ENCODE results near the gene IL24. TPM values are rescaled to one million over a fixed set of nuclear protein-coding genes. Genes with fewer than 3 reads are reported as not detected.

The IL24 gene
- total RNA-seq, 4 donors from 2014 or later, result not detected

DNA sequence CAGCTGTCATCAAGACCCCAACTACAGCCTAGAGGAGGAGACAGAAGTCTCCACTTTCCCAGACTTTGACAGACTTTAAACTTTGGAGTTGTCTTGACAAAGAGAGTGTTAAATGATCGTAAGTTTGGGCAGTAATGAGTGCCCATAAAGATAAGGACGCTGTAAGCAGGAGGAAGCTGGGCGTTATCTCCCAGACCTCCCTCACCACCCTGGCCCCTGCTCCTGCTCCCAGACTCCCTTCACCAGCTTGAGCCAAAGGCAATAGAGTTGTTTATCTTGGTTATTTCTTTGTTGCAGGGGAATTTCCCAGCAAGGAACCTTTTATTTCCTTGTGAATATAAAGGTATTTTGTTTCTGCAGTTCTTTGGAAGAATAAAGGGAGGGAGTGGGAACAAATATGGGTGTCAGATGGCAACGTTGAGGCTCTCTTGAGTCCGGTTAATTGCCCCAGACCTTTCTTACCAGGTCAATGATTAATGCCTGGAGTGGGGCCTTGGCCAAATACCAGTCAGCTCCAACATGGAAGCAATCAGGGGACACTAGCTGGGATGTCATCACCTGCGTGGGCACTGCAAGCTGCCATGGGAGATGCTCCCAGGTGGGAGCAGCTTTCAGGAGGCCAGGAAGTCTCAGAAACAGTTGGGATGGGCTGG lies 44.6 kb downstream of the IL24 start:
- intact Hi-C loops (cut with DNase I; ENCODE audit: low total_unique reads), result no loop called here

DNA sequence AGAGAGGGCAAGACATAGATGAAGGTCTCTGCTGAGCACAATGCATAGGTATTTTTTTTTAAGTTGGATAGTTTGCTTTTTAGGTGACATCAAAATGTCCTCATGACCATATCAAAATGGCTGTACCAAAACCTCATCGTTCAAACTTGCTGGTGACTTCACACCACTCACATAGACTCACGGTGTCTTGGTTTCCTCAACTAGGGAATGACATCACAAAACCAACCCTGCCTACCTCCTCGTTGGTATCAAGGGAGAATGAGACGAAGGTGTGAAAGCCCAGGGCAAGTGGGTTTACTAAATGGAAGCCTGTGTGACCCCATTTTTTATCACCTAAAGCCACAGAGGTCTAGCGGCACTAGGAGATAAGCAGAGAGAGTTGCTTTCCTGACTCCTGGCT lies 47.5 kb downstream of the IL24 start:
- peaks cover 7 to 56% (median 43%) of the 10 kb centered on the region in 4 donors for H3K4me1 ChIP-seq
- no peaks in the 10 kb centered on the region for H3K27me3 ChIP-seq
- H3K9me3 ChIP-seq, result no peaks in the 10 kb centered on the region
- no peak for TF ChIP-seq POLR2AphosphoS5 (IDR thresholded peaks at IDR 0.05)
- TF ChIP-seq, protein P1, sequence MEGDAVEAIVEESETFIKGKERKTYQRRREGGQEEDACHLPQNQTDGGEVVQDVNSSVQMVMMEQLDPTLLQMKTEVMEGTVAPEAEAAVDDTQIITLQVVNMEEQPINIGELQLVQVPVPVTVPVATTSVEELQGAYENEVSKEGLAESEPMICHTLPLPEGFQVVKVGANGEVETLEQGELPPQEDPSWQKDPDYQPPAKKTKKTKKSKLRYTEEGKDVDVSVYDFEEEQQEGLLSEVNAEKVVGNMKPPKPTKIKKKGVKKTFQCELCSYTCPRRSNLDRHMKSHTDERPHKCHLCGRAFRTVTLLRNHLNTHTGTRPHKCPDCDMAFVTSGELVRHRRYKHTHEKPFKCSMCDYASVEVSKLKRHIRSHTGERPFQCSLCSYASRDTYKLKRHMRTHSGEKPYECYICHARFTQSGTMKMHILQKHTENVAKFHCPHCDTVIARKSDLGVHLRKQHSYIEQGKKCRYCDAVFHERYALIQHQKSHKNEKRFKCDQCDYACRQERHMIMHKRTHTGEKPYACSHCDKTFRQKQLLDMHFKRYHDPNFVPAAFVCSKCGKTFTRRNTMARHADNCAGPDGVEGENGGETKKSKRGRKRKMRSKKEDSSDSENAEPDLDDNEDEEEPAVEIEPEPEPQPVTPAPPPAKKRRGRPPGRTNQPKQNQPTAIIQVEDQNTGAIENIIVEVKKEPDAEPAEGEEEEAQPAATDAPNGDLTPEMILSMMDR (IDR thresholded peaks at IDR 0.05), result no peak
- no peak for TF ChIP-seq POLR2A (IDR thresholded peaks at IDR 0.05)
- TF ChIP-seq EP300 (IDR thresholded peaks at IDR 0.05; ENCODE audit: low read depth), result no peak
- H3K36me3 ChIP-seq, result no peaks in the 10 kb centered on the region
- H3K4me3 ChIP-seq, result peak overlapping the region; percentile 25 to 53 (median 46)
- DNase-seq, result no peak
- H3K27ac ChIP-seq, result peak overlapping the region; percentile 82 to 89 (median 83)
- intact Hi-C loops (cut with DNase I; ENCODE audit: low total_unique reads), result no loop called here
- 40 to 47% methylated on average over 1 to 5 of the region's 5 CpGs for WGBS, 2 donors (ENCODE audit: low coverage in 1 of 2)
- in situ Hi-C loops (cut with MboI; ENCODE audit: low pct_ligation_motif_present in 1 of 4, low pct_unique_long_range_greater_than_20kb in 1 of 4, low sequenced_read_pairs in 3 of 4), result no loop called here

More for the DNA sequence above, 44.6 kb downstream of the IL24 start:
- Histone ChIP-seq H3K27ac (peak overlapping the region; percentile 82 to 89 (median 83)), H3K4me3 (peak overlapping the region in 2 of 4 donors; percentile 10 to 30), H3K36me3 (no peaks in the 10 kb centered on the region), H3K4me1 (peaks cover 3 to 45% (median 24%) of the 10 kb centered on the region in 4 donors), H3K27me3 (no peaks in the 10 kb centered on the region), H3K9me3 (no peaks in the 10 kb centered on the region)
- in situ Hi-C loops (cut with MboI; ENCODE audit: low pct_ligation_motif_present in 1 of 4, low pct_unique_long_range_greater_than_20kb in 1 of 4, low sequenced_read_pairs in 3 of 4), result no loop called here
- WGBS, 2 donors (ENCODE audit: low coverage in 1 of 2), result 27 to 44% methylated on average over 3 to 6 of the region's 6 CpGs
- peak; percentile 83 for DNase-seq
- TF ChIP-seq POLR2AphosphoS5 (IDR thresholded peaks at IDR 0.05), result peak in 2 of 3 donors; percentile 56 to 78
- peak; percentile 14 for TF ChIP-seq EP300 (IDR thresholded peaks at IDR 0.05; ENCODE audit: low read depth)
- TF ChIP-seq POLR2A (IDR thresholded peaks at IDR 0.05), result no peak
- TF ChIP-seq, protein P1 (IDR thresholded peaks at IDR 0.05), result no peak

DNA sequence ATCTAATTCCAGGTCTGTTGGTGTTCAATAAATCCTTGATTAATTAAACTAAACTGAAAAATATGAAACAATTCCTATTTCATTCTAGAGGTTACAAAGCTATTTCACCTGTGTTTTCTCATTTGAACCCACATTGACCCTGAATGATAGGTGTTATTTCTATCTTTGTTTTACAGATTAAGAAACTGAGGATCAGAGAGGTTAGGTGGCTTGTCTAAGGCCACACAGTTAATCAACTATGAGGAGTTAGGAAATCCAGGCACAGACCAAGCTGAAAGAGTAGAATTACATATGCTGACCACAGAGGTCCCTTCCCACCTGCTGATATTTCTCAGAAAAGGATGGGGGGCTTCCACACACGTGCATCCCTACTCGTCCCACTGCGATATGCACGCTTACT lies 48.5 kb downstream of the IL24 start:
- WGBS, 2 donors (ENCODE audit: low coverage in 1 of 2), result 68% methylated on average over 4 of the region's 4 CpGs; no CpG with 5 or more reads in 1 of the 2 donors
- Histone ChIP-seq H3K27me3 (no peaks in the 10 kb centered on the region), H3K9me3 (no peaks in the 10 kb centered on the region), H3K27ac (peak overlapping the region; percentile 82 to 89 (median 83)), H3K4me1 (peaks cover 7 to 53% (median 36%) of the 10 kb centered on the region in 4 donors), H3K36me3 (no peaks in the 10 kb centered on the region), H3K4me3 (peak overlapping the region; percentile 25 to 53 (median 46))
- in situ Hi-C loops (cut with MboI; ENCODE audit: low pct_ligation_motif_present in 1 of 4, low pct_unique_long_range_greater_than_20kb in 1 of 4, low sequenced_read_pairs in 3 of 4), result no loop called here
- intact Hi-C loops (cut with DNase I; ENCODE audit: low total_unique reads), result no loop called here
- no peak for TF ChIP-seq POLR2AphosphoS5 (IDR thresholded peaks at IDR 0.05)
- TF ChIP-seq EP300 (IDR thresholded peaks at IDR 0.05; ENCODE audit: low read depth), result no peak
- TF ChIP-seq POLR2A (IDR thresholded peaks at IDR 0.05), result no peak
- TF ChIP-seq, protein P1 (IDR thresholded peaks at IDR 0.05), result no peak
- no peak for DNase-seq

DNA sequence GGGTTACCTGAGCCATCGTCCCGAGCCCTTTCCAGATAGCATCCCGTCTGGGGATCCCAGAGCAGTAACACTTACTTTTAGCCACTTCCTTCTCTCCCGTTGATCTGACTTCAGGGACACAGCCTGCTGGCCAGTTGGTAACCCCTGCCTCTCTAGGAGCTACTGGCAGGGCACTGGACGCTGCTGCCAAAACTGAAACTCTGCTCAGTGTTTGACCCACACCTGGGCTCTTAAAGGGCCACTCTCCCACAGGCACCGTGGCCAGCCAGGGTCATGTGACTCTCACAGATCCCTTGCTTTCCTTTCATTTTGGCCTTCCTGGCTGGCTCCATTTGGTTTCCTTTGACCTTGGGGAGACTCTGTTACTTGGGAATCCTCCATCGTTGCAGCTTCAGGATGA lies 49.0 kb downstream of the IL24 start, which contains the start of gene PIGR:
TSS of gene PIGR (minus strand) at position 206 of the 400 bp plus-strand sequence. CDS start 5,935 bp downstream, outside the sequence.
- WGBS, 2 donors (ENCODE audit: low coverage in 1 of 2), result 41% methylated on average over 7 of the region's 7 CpGs; no CpG with 5 or more reads in 1 of the 2 donors
- in situ Hi-C loops (cut with MboI; ENCODE audit: low pct_ligation_motif_present in 1 of 4, low pct_unique_long_range_greater_than_20kb in 1 of 4, low sequenced_read_pairs in 3 of 4) (no loop called here), intact Hi-C loops (cut with DNase I; ENCODE audit: low total_unique reads) (no loop called here)
- H3K9me3 ChIP-seq, result no peaks in the 10 kb centered on the region
- H3K36me3 ChIP-seq, result no peaks in the 10 kb centered on the region
- H3K27me3 ChIP-seq, result no peaks in the 10 kb centered on the region
- peak within 1 kb of the TSS; percentile 25 to 53 (median 46) for H3K4me3 ChIP-seq
- H3K4me1 ChIP-seq, result peaks cover 4 to 53% (median 34%) of the 10 kb centered on the region in 4 donors
- DNase-seq, result peak; percentile 87
- H3K27ac ChIP-seq, result peak within 1 kb of the TSS; percentile 82 to 89 (median 83)
- TF ChIP-seq EP300 (IDR thresholded peaks at IDR 0.05; ENCODE audit: low read depth), result no peak
- TF ChIP-seq, protein P1 (IDR thresholded peaks at IDR 0.05), result no peak
- peak; percentile 78 to 96 (median 94) for TF ChIP-seq POLR2AphosphoS5 (IDR thresholded peaks at IDR 0.05)
- TF ChIP-seq POLR2A (IDR thresholded peaks at IDR 0.05), result peak; percentile 91
